ENCODE measurements around the gene ZNF827. TPM values are rescaled to one million over a fixed set of nuclear protein-coding genes. Genes with fewer than 3 reads are reported as not detected.
A peak's percentile ranks its signal among the peaks of the same experiment; 100 is the strongest.

Gene ZNF827
- total and polyA plus RNA-seq, 5 experiments from 2014 or later, result 3.7 to 41.4 (median 9.0) TPM

- peak overlapping the region in 4 of 10 donors; percentile 15 to 66 (median 35) for H3K27ac Mint-ChIP-seq
- H3K4me3 Mint-ChIP-seq, result peak overlapping the region in 9 of 10 donors; percentile 36 to 68 (median 56)
- H3K36me3 Mint-ChIP-seq, result peaks cover 0 to 10% (median 0%) of the 10 kb centered on the region in 3 donors
- ATAC-seq (peak; percentile 79 to 81), DNase-seq (peak in 5 of 10 donors; percentile 5 to 20 (median 13))
- POLR2A ChIA-PET, result no interaction called here
- peaks cover 5 to 27% (median 15%) of the 10 kb centered on the region in 5 donors for H3K27me3 Mint-ChIP-seq
- H3K4me1 Mint-ChIP-seq, result peaks cover 9 to 14% (median 10%) of the 10 kb centered on the region in 4 donors
- peaks cover 0 to 3% (median 0%) of the 10 kb centered on the region in 9 donors for H3K9me3 Mint-ChIP-seq
Observed at GRCh38 chr4:145719752-145720624, 218.6 kb downstream of the ZNF827 start.

GRCh38 chr4:145716661-145717200 lies 221.9 kb downstream of the ZNF827 start:
- POLR2A ChIA-PET, result no interaction called here
- H3K4me1 Mint-ChIP-seq, result peaks cover 9 to 14% (median 10%) of the 10 kb centered on the region in 4 donors
- DNase-seq, result no peak
- peaks cover 0 to 14% (median 6%) of the 10 kb centered on the region in 9 donors for H3K9me3 Mint-ChIP-seq
- no peak overlapping the region for H3K4me3 Mint-ChIP-seq
- H3K36me3 Mint-ChIP-seq, result peaks cover 0 to 15% (median 2%) of the 10 kb centered on the region in 3 donors
- peaks cover 5 to 21% (median 16%) of the 10 kb centered on the region in 5 donors for H3K27me3 Mint-ChIP-seq
- no peak overlapping the region for H3K27ac Mint-ChIP-seq
- no peak for ATAC-seq

DNA sequence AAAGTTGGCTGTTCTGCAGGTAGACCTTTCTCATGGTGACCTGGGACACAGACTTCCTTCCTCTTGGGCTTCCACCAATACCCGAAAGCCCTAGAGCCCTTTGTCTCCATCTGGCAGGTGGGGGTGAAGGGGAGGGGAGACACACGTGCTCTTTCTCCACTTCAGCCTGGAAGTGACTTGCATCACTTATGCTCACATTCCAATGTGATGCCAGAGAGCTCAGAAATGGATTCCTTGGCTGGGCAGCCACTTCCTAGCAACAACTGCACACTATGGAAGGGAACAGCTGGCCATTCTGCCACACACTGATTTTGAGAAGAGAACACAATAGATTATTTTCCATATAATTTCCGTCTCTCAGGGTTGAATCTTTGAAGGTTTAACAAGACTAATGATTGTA lies 222.4 kb downstream of the ZNF827 start:
- H3K4me3 Mint-ChIP-seq, result no peak overlapping the region
- peaks cover 3 to 20% (median 9%) of the 10 kb centered on the region in 9 donors for H3K9me3 Mint-ChIP-seq
- H3K36me3 Mint-ChIP-seq, result peaks cover 0 to 20% (median 4%) of the 10 kb centered on the region in 3 donors
- no peak for DNase-seq
- POLR2A ChIA-PET, result no interaction called here
- no peak overlapping the region for H3K27ac Mint-ChIP-seq
- peaks cover 2 to 19% (median 15%) of the 10 kb centered on the region in 5 donors for H3K27me3 Mint-ChIP-seq
- peaks cover 9 to 14% (median 10%) of the 10 kb centered on the region in 4 donors for H3K4me1 Mint-ChIP-seq
- no peak for ATAC-seq

- Mint-ChIP-seq H3K36me3 (peaks cover 0 to 26% (median 6%) of the 10 kb centered on the region in 3 donors), H3K4me3 (no peak overlapping the region), H3K27me3 (peaks cover 0 to 7% (median 1%) of the 10 kb centered on the region in 5 donors), H3K27ac (no peak overlapping the region), H3K4me1 (no peaks in the 10 kb centered on the region), H3K9me3 (peaks cover 6 to 41% (median 28%) of the 10 kb centered on the region in 9 donors)
- ATAC-seq (no peak), DNase-seq (no peak)
- POLR2A ChIA-PET, result no interaction called here
Observed at GRCh38 chr4:145709843-145710242, 228.8 kb downstream of the ZNF827 start.

DNA sequence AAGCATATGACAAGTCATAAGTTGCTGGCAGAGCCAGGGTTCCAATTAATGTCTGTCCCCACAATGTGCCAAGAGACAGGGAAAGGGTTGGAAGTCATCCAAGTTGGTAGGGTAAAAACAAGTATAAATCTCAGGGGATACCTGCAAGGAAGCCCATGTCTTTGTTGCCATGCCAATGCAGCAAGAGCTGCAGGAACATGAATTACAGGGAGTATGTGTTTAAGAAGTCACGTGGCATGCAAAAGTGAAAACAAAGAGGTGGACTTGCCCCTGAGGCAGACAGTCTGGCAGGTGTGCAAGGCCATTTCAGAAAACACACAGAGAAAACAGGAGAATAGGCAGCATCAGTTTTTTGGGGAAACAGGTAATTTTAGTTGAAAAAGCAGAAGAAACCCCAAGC lies 229.3 kb downstream of the ZNF827 start:
- H3K36me3 Mint-ChIP-seq, result peaks cover 0 to 26% (median 6%) of the 10 kb centered on the region in 3 donors
- DNase-seq, result no peak

More for the DNA sequence above, 229.3 kb downstream of the ZNF827 start:
- ATAC-seq, result no peak
- Mint-ChIP-seq H3K27ac (no peak overlapping the region), H3K9me3 (peaks cover 6 to 41% (median 26%) of the 10 kb centered on the region in 9 donors), H3K27me3 (peaks cover 0 to 7% (median under 1%) of the 10 kb centered on the region in 5 donors), H3K4me1 (no peaks in the 10 kb centered on the region), H3K4me3 (no peak overlapping the region)
- POLR2A ChIA-PET, result no interaction called here

Other genes starting within 250 kb of the ZNF827 start
- gene LSM6, start 236.9 kb upstream of the ZNF827 start, total RNA-seq, result 10 to 100 TPM; 50.7 to 59.8 TPM
- gene LSM6, start 236.9 kb upstream of the ZNF827 start, polyA plus RNA-seq, result 10 to 100 TPM; 62.4 to 70.7 (median 63.4) TPM